A549 (cell line): ENCODE results near the gene FBLIM1. TPM values are rescaled to one million over a fixed set of nuclear protein-coding genes. Genes with fewer than 3 reads are reported as not detected.

Source experiments
- ATAC-seq, 2 experiments: fragments of 200-7000 bp in 1 of 2; fragments of >200 bp in 1 of 2; cut with Nextera tagmentation in 1 of 2; cut with Tn5 transposase in 1 of 2; 3 replicates each; pipeline versions ENCODE4 v1.8.0 to v1.9.1; 2018 to 2020; ENCODE audit warnings: mild to moderate bottlenecking in 1 of 2, moderate library complexity in 1 of 2
- CTCF ChIA-PET: fragments of 300-600 bp; sonication (Branson Sonifier 250); formaldehyde crosslinking; extraction: SDS; loops from one replicate; lab custom pipeline; 2021; ENCODE audit warnings: antibody characterized with exemption, inconsistent platforms; lab: Yijun Ruan, JAX
- POLR2A ChIA-PET: fragments of 350-600 bp; formaldehyde crosslinking; extraction: SDS; loops from one replicate; lab custom pipeline; 2021; ENCODE audit warnings: antibody characterized with exemption, inconsistent platforms; lab: Yijun Ruan, JAX
- DNase-seq, 2 experiments: peaks; one replicate each; pipeline versions ENCODE4 v3.0.0 to v3.0.0-alpha.2; 2011 to 2016; ENCODE audit warnings: low read depth in 1 of 2, low spot score in 1 of 2
- FAIRE-seq: peaks from 2 replicates; lab custom pipeline; 2011; peaks lifted over from hg19 to GRCh38; lab: Jason Lieb, UNC
- H3K27ac ChIP-seq, 2 experiments: fragments of >200 bp; sonication (Bioruptor Twin); formaldehyde crosslinking; 3 replicates each; pipeline ENCODE4 v1.5.1; 2016 to 2017
- H3K4me1 ChIP-seq: fragments of >200 bp; sonication (Bioruptor Twin); formaldehyde crosslinking; 3 replicates; pipeline ENCODE4 v1.6.1; 2016
- H3K4me2 ChIP-seq: fragments of >200 bp; sonication (Bioruptor Twin); formaldehyde crosslinking; 3 replicates; pipeline ENCODE4 v1.6.1; 2016
- H3K4me3 ChIP-seq: fragments of >200 bp; sonication (Bioruptor Twin); formaldehyde crosslinking; 3 replicates; pipeline ENCODE4 v1.5.1; 2016
- H3K9me3 ChIP-seq: fragments of >200 bp; sonication (Bioruptor Twin); formaldehyde crosslinking; 3 replicates; pipeline ENCODE4 v1.6.1; 2016
- BHLHE40 ChIP-seq: IDR thresholded peaks from 2 replicates; pipeline ENCODE4 v1.6.1; 2012; ENCODE audit warnings: low read depth, low read length, inconsistent platforms
- CHD4 ChIP-seq: fragments of 200-600 bp; sonication (generic); IDR thresholded peaks from 2 replicates; pipeline ENCODE4 v1.6.1; 2016; ENCODE audit warnings: antibody characterized with exemption, mild to moderate bottlenecking, borderline replicate concordance
- E2F6 ChIP-seq: IDR thresholded peaks from 2 replicates; pipeline ENCODE4 v1.6.1; 2012; ENCODE audit warnings: low read depth, borderline replicate concordance
- EHMT2 ChIP-seq: fragments of 200-600 bp; sonication (generic); IDR thresholded peaks from 2 replicates; pipeline ENCODE4 v1.6.1; 2016; ENCODE audit warnings: antibody characterized with exemption, low read depth, mild to moderate bottlenecking, moderate library complexity
- EP300 ChIP-seq, 2 experiments: fragments of >200 bp; sonication (Bioruptor Twin); formaldehyde crosslinking; IDR thresholded peaks; 2 replicates in 1 of 2; 3 replicates in 1 of 2; pipeline ENCODE4 v1.6.1; 2016 to 2017
- FOSB ChIP-seq: fragments of 250-450 bp; sonication (Bioruptor Pico); IDR thresholded peaks from 2 replicates; pipeline ENCODE4 v1.5.0; 2020; ENCODE audit warnings: mild to moderate bottlenecking, moderate library complexity
- FOSL2 ChIP-seq, 2 experiments: fragments of 450-650 bp in 1 of 2; fragments of >200 bp in 1 of 2; sonication (Bioruptor Twin) in 1 of 2; formaldehyde crosslinking; IDR thresholded peaks; 2 replicates each; pipeline versions ENCODE4 v1.5.0 to v1.6.1; 2016 to 2020; ENCODE audit warnings: mild to moderate bottlenecking in 1 of 2, moderate library complexity in 1 of 2
- GATA3 ChIP-seq: IDR thresholded peaks from 2 replicates; pipeline ENCODE4 v1.6.1; 2012; ENCODE audit warnings: borderline replicate concordance
- HES2 ChIP-seq: fragments of >200 bp; sonication (Bioruptor Twin); formaldehyde crosslinking; IDR thresholded peaks from 2 replicates; pipeline ENCODE4 v1.6.1; 2016
- HOXB13 ChIP-seq: fragments of 250-450 bp; sonication (Bioruptor Pico); IDR thresholded peaks from 2 replicates; pipeline ENCODE4 v1.5.0; 2020; ENCODE audit warnings: low read depth, mild to moderate bottlenecking, moderate library complexity
- HOXB5 ChIP-seq: fragments of 250-450 bp; sonication (Bioruptor Pico); IDR thresholded peaks from 2 replicates; pipeline ENCODE4 v1.5.0; 2020; ENCODE audit warnings: mild to moderate bottlenecking, moderate library complexity
- KDM1A ChIP-seq: fragments of 200-600 bp; sonication (generic); IDR thresholded peaks from 2 replicates; pipeline ENCODE4 v1.6.1; 2016; ENCODE audit warnings: low read depth, mild to moderate bottlenecking
- MAZ ChIP-seq: fragments of 150-350 bp; IDR thresholded peaks from 2 replicates; pipeline ENCODE4 v1.6.1; 2014; ENCODE audit warnings: antibody characterized with exemption, low read depth, low read length, borderline replicate concordance
- NPAS2 ChIP-seq: fragments of 250-450 bp; sonication (Bioruptor Pico); IDR thresholded peaks from 2 replicates; pipeline ENCODE4 v1.8.0; 2022; ENCODE audit warnings: mild to moderate bottlenecking, moderate library complexity, borderline replicate concordance
- RARB ChIP-seq: fragments of 250-450 bp; sonication (Bioruptor Pico); IDR thresholded peaks from 2 replicates; pipeline ENCODE4 v1.8.0; 2021; ENCODE audit warnings: mild to moderate bottlenecking, moderate library complexity
- SMC3 ChIP-seq: fragments of >200 bp; sonication (Bioruptor Twin); formaldehyde crosslinking; IDR thresholded peaks from 3 replicates; pipeline ENCODE4 v1.6.1; 2018; ENCODE audit warnings: inconsistent platforms
- WGBS: methylation state at CpG from one replicate; pipeline ENCODE4 v1.1.6; 2017; ENCODE audit errors: missing lambda C conversion rate; 5-methylcytosine and 5-hydroxymethylcytosine counted together
- polyA plus RNA-seq, 4 experiments: library from polyadenylated mRNA; depleted of rRNA in 3 of 4; stranded (reverse); fragments of >200 nt; fragmentation: RNase III in 1 of 4; extraction: RNeasy Plus Mini Kit Qiagen cat#74134 plus additional on column Dnase treatment in 1 of 4; gene quantifications; 2 replicates in 3 of 4; 3 replicates in 1 of 4; pipeline ENCODE4 v1.2.3, GENCODE V29; 2011 to 2017
- TF ChIP-seq, protein P1 (sequence below): IDR thresholded peaks from 2 replicates; pipeline ENCODE4 v1.6.1; 2012
- TF ChIP-seq, protein P2 (sequence below): fragments of 250-450 bp; sonication (Bioruptor Pico); IDR thresholded peaks from 2 replicates; pipeline ENCODE4 v1.5.0; 2020; ENCODE audit warnings: low read depth, mild to moderate bottlenecking, moderate library complexity

FBLIM1 gene
- polyA plus RNA-seq, 2 of the 4 experiments (the other 2 are of a cell fraction) = 24.6 to 38.1 TPM

DNA sequence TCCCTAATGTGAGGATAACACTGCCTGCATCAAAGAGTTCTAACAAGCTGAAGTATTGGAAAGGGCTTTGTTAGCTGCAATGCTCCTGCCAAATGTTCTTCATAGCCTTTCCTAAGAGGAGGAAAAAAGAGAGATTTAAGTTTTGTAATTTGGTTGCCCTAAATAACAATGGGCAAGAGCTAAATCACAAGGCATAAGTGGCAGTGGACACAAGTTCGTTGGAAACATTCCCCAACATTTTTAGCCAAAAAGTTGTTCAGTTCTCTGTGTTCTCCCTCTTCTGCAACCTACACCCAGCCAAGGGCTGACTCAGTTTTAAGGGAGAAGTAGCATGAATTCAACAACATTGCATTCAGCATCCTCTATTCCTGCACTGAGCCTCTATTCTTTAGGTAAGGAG lies 51.5 kb downstream of the FBLIM1 start:
- Histone ChIP-seq H3K27ac (no peak overlapping the region), H3K4me1 (no peaks in the 10 kb centered on the region), H3K9me3 (no peaks in the 10 kb centered on the region), H3K4me3 (no peak overlapping the region), H3K4me2 (no peak overlapping the region)
- TF ChIP-seq CHD4 (no peak), FOSB (CRISPR knock-in tag) (no peak), EP300 (IDR thresholded peaks at IDR 0.05) (no peak), SMC3 (no peak)
- TF ChIP-seq, protein P1, sequence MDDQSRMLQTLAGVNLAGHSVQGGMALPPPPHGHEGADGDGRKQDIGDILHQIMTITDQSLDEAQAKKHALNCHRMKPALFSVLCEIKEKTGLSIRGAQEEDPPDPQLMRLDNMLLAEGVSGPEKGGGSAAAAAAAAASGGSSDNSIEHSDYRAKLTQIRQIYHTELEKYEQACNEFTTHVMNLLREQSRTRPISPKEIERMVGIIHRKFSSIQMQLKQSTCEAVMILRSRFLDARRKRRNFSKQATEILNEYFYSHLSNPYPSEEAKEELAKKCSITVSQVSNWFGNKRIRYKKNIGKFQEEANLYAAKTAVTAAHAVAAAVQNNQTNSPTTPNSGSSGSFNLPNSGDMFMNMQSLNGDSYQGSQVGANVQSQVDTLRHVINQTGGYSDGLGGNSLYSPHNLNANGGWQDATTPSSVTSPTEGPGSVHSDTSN = no peak
- ATAC-seq (no peak), FAIRE-seq (no peak), DNase-seq (no peak)
- POLR2A ChIA-PET = interaction anchor here (1.0 kb wide), 1 partner anchor 9 kb away, joined by 3 read pairs; no protein-coding TSS in a partner anchor
- WGBS = 28% methylated on average over 1 of the region's 1 CpG
- CTCF ChIA-PET = interaction anchor here (0.8 to 2.5 kb wide), 3 partner anchors 8 to 185 kb away, joined by 3 to 6 read pairs (median 3); no protein-coding TSS in a partner anchor

GRCh38 chr1:15816674-15817073 lies 58.1 kb downstream of the FBLIM1 start:
- DNase-seq = no peak
- TF ChIP-seq NPAS2 (CRISPR knock-in tag) = no peak
- TF ChIP-seq FOSB (CRISPR knock-in tag) = no peak
- no peak for TF ChIP-seq E2F6
- no peak for TF ChIP-seq FOSL2 (IDR thresholded peaks at IDR 0.05)
- TF ChIP-seq FOSL2 (CRISPR knock-in tag; IDR thresholded peaks at IDR 0.05) = no peak
- TF ChIP-seq, all 56 proteins: peak for 0
- FAIRE-seq = no peak
- no peaks in the 10 kb centered on the region for H3K9me3 ChIP-seq
- H3K4me2 ChIP-seq = no peak overlapping the region
- H3K4me3 ChIP-seq = no peak overlapping the region
- no peaks in the 10 kb centered on the region for H3K4me1 ChIP-seq
- CTCF ChIA-PET = interaction anchor here (2.4 to 5.4 kb wide), 4 partner anchors 16 to 178 kb away, joined by 7 to 26 read pairs (median 15); no protein-coding TSS in a partner anchor
- H3K27ac ChIP-seq = no peak overlapping the region; a peak in 1 of 6 replicates
- POLR2A ChIA-PET = interaction anchor here (2.3 kb wide), 1 partner anchor 17 kb away, joined by 11 read pairs; no protein-coding TSS in a partner anchor
- WGBS = 74% methylated on average over 5 of the region's 5 CpGs
- no peak for ATAC-seq

DNA sequence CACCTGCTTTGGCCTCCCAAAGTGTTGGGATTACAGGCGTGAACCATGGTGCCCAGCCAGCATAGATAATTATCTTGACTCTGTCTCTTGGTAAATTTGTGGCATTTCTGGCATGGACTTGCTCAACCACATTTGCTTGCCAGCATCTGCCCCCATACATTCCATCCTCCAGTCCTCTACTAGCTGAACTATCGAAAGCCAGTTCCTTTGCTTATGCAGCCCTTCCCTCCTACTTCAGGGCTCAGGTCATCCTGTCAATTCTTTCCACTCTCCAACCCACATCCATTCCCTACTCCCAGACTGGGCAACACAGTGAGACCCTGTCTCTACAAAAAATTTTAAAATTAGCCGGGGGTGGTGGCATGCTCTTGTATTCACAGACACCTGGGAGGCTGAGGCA lies 61.9 kb downstream of the FBLIM1 start:
- no peaks in the 10 kb centered on the region for H3K4me1 ChIP-seq
- no peak for DNase-seq
- 78% methylated on average over 3 of the region's 3 CpGs for WGBS
- TF ChIP-seq NPAS2 (CRISPR knock-in tag) (no peak), MAZ (no peak), FOSB (CRISPR knock-in tag) (no peak), EHMT2 (no peak), BHLHE40 (no peak), RARB (no peak)
- TF ChIP-seq, protein P2, sequence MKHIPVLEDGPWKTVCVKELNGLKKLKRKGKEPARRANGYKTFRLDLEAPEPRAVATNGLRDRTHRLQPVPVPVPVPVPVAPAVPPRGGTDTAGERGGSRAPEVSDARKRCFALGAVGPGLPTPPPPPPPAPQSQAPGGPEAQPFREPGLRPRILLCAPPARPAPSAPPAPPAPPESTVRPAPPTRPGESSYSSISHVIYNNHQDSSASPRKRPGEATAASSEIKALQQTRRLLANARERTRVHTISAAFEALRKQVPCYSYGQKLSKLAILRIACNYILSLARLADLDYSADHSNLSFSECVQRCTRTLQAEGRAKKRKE (CRISPR knock-in tag) = no peak
- ATAC-seq = peak in 1 of 2 experiments; percentile 38; a peak in 1 of 6 replicates
- no peak overlapping the region for H3K4me3 ChIP-seq
- no peaks in the 10 kb centered on the region for H3K9me3 ChIP-seq
- no peak for FAIRE-seq
- ChIA-PET CTCF (interaction anchor here (1.2 to 1.8 kb wide), 2 partner anchors 28 to 137 kb away, joined by 3 to 4 read pairs; no protein-coding TSS in a partner anchor), POLR2A (no interaction called here)
- H3K4me2 ChIP-seq = no peak overlapping the region
- H3K27ac ChIP-seq = no peak overlapping the region

DNA sequence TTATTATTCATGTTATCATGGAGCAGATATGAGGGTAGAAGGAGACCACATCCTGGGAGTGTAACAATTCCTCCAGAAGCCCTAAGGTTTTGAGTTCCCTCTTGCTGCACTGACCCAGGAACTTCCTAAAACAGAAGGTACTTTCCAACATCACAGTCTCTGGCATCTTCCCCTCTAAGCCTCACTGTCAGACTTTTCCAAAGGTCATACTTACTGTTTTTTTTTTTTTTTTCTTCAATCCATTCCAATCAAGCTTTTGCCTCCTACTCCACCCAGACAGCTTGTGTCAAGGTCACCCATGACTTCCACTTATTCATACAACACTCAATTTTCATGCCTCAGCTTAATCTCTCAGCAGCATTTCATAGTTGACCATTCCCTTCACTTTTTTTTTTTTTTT lies 67.2 kb downstream of the FBLIM1 start:
- TF ChIP-seq EHMT2 (no peak), HOXB5 (CRISPR knock-in tag) (no peak), HES2 (no peak), HOXB13 (no peak), GATA3 (no peak), KDM1A (no peak)
- H3K4me1 ChIP-seq = no peaks in the 10 kb centered on the region
- no peaks in the 10 kb centered on the region for H3K9me3 ChIP-seq
- DNase-seq (no peak), ATAC-seq (0 out of 6 replicates have a peak, but pooled peaks of 1 of the 2 experiments have one; percentile 18), FAIRE-seq (no peak)
- H3K4me3 ChIP-seq = no peak overlapping the region
- ChIA-PET POLR2A (interaction anchor here (0.6 kb wide), 2 partner anchors 176 to 220 kb away, joined by 3 read pairs; no protein-coding TSS in a partner anchor), CTCF (interaction anchor here (3.6 kb wide), 1 partner anchor 34 kb away, joined by 7 read pairs; no protein-coding TSS in a partner anchor)
- H3K4me2 ChIP-seq = no peak overlapping the region
- H3K27ac ChIP-seq = peak overlapping the region in 1 of 2 experiments; percentile 34; a peak in 2 of 6 replicates
